Hematopoietic multipotent progenitor cell treated with erythropoietin and hydrocortisone succinate and interleukin-3 and kit ligand, for 6 days (in vitro differentiated cells): ENCODE results near the gene NXPH4.

Experiments
- DNase-seq: peaks from one replicate; pipeline ENCODE4 v3.0.0-alpha.2; 2015

Gene NXPH4

GRCh38 chr12:57244312-57244696, 27.7 kb downstream of the NXPH4 start:
- DNase-seq = no peak

GRCh38 chr12:57247041-57247440, 30.4 kb downstream of the NXPH4 start:
- peak; percentile 9 for DNase-seq

- peak; percentile 88 for DNase-seq
Observed at GRCh38 chr12:57248934-57249742, 32.5 kb downstream of the NXPH4 start.

- no peak for DNase-seq
Observed at GRCh38 chr12:57250541-57250940, 33.9 kb downstream of the NXPH4 start.

- no peak for DNase-seq
Observed at GRCh38 chr12:57250956-57251355, 34.4 kb downstream of the NXPH4 start, which contains the start of gene STAC3. TSS of gene STAC3 (minus strand) at chr12:57251187. CDS start at chr12:57249636, 1,551 bp downstream.

GRCh38 chr12:57254506-57255280, 38.1 kb downstream of the NXPH4 start:
- DNase-seq = no peak

- DNase-seq = no peak
Observed at GRCh38 chr12:57255916-57256315, 39.3 kb downstream of the NXPH4 start.

- DNase-seq = peak; percentile 35
Observed at GRCh38 chr12:57258977-57259970, 42.7 kb downstream of the NXPH4 start.

- DNase-seq = no peak
Observed at GRCh38 chr12:57260366-57260765, 43.8 kb downstream of the NXPH4 start.

- DNase-seq = no peak
Observed at GRCh38 chr12:57261428-57261865, 44.9 kb downstream of the NXPH4 start.

GRCh38 chr12:57262126-57262822, 45.7 kb downstream of the NXPH4 start:
- DNase-seq = no peak

- no peak for DNase-seq
Observed at GRCh38 chr12:57263096-57263495, 46.5 kb downstream of the NXPH4 start.

GRCh38 chr12:57266681-57267080, 50.1 kb downstream of the NXPH4 start:
- no peak for DNase-seq

GRCh38 chr12:57268264-57268663, 51.7 kb downstream of the NXPH4 start:
- no peak for DNase-seq

GRCh38 chr12:57270966-57271470, 54.4 kb downstream of the NXPH4 start:
- peak; percentile 38 for DNase-seq

GRCh38 chr12:57272337-57273151, 56.0 kb downstream of the NXPH4 start:
- no peak for DNase-seq

- no peak for DNase-seq
Observed at GRCh38 chr12:57273516-57273915, 56.9 kb downstream of the NXPH4 start.
